HG03135 (cell line): ENCODE data around the gene ACTA2.

ENCODE experiments used
- ATAC-seq: cut with Tn5 transposase; IDR thresholded peaks from one replicate; pipeline ENCODE4 v1.9.1; 2021; ENCODE audit warnings: mild to moderate bottlenecking, moderate library complexity; ENCODE audit not compliant: unreplicated experiment

The ACTA2 gene

GRCh38 chr10:88981435-88981834, 28.9 kb upstream of the ACTA2 start:
- no peak for ATAC-seq

DNA sequence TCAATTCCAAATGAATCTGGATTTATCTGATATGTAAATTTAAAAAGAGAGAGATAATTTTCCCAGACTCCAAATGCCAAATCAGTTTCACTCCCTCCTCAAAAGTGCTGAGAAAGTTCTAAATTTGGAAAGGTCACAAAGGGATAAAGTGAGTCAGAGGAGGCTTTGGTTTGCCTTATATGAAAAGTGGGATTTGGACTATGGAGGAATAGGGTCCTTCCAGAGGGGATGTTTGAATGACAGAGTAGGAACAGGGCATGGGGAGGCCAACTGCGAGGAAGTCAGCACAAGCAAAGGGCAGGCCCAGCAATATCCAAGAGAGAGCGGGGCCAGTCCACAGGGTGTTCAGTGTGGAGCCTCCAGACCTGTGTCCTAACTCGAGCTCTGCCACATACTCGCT, 28.2 kb upstream of the ACTA2 start:
- no peak for ATAC-seq

DNA sequence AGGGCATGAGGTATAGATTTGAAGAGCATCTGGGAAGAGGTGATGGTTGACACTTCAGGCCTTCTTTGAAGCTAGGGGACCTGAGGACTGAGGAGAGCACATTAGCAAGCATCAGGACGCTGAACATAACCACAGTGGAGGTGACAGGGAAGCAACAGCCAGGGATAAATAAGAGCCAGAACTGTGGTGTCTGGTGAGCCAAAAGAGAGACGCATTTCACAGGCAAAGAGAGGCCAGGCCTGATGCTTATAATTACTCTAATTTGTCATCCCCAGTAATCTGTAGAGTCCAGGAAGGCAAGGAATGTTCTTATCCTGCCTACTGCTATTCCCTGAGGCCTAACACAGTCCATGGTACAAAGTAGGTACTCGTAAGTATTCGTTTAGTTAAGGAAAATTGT, 27.7 kb upstream of the ACTA2 start:
- no peak for ATAC-seq

GRCh38 chr10:88979603-88980002, 27.0 kb upstream of the ACTA2 start:
- no peak for ATAC-seq

DNA sequence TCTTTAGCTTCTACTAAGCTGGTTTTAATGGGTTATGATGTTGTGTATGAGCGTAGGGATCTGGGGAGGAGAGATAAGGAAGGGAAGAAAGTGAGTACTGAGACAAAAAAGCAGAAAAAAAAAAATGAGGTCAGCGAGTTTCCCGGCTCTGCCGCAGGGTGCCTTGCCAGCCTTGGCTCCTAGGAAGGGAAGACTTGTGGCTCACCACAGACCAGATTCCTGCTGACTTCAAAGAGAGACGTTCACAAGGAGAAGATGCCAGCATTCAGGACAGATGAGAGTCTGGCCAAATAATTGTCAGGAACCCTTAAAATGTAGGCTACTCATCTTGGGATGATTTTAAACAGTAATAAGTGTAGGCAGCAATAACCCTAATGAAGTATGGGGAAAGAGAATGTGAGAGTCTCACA, 26.6 kb upstream of the ACTA2 start:
- ATAC-seq: no peak

DNA sequence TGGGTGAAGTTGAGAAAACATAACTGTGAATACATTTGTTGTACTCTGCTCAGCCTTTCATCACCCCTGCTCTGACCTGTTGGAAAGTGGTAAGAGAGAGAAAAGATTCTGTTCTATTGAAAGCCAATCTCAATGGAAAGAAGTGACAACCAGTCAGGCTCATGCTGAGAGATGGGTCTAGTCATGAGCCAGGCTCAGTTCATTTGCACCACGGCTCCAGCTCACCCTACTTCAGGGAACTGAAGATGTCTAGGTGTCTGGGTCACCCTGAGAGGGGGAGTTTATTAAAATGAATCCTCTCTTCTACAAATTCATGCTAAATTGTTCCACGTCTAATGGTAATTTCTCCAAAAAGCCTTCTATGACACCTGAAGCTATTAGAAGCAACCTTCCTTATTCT, 25.9 kb upstream of the ACTA2 start:
- no peak for ATAC-seq

DNA sequence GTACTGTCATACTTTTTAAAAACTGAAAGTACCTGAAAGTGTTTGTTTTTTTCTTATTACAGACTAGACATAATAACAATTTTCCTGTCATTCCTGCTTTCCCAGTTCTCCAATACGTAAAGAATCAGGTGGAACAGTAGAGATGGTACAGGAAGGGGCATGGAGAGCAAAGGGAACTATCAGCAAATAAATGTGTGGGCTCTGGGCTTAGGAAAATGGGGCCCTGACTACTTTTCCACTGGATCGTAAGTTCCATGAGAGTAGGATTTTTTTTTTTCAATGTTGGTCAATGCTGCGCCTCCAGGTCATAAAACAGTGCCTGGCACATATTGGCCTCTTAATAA, 22.8 kb upstream of the ACTA2 start:
- no peak for ATAC-seq

DNA sequence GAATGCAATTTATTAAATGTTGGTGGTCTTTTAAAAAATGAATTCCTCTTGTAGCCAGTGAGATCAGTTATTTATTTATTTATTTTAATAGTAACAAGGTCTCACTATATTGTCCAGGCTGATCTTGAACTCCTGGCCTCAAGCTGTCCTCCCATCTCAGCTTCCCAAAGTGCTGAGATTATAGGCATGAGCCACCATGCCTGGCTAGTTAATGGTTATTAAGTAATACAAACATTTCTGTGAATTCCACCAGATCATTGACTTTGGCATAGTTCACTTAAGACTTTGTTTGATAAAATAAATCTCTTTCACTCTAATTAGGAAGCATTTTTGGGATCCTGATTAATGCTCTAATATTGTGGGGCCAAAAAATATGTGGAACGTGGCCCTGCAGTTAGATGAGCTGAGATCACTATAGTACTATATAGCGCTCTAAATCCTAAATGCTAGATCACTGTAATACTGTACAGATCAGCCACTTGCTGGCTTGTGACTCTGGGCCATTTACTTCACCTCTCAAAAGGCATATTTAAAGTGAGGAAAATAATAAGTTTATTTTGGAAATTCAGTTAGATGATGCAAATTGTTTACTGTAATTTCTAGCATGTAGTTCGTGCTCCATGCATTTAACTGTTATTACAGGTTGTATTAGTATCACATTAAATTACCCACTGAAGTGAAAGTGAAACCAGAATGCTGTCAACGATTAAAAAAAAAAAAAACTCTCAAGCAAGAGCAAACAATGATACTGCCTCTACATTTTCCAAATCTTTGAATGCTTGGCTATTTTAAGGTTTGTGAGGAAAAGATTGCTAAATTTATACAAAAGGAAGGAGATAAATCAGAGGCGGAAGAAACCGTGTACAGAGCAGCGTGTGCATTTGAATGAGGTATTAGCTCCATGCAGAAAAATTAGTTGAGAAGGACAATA, 22.1 kb upstream of the ACTA2 start:
- ATAC-seq: no peak

GRCh38 chr10:88974012-88974411, 21.4 kb upstream of the ACTA2 start:
- ATAC-seq: no peak

DNA sequence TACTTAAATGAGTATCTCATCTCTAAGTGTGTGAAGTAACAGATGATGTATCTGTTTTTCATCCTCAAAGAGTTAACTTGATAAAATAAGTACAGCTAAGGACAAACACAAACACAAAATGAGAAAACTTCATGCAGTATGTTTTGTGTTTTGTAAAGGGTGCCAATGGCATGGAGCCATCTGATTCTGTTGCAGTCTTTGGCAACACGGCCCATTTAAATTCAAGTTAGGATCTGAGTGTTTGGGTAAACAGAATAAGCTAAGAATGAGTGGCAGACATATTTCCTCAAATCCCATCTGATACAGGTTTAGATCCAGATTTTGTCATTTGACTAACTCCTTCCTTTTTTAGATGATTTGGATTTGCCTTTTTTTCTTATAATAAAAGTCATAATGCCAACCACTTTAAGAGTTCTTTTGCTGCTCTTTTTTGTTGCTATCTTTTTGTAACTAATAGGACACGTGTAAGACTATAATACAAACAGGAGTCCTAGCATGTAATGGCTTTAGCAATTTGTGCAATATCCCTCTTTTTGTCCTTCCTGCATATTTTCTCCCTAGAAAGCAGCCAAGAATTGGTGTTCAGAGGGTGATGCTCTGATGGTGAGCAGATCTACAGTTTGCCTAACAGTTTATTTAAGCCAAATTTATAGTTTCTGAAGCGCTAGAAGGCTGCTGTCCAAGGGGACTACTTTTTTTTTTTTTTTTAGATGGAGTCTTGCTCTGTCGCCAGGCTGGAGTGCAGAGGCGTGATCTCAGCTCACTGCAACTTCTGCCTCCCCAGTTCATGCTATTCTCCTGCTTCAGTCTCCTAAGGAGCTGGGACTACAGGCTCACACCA, 18.9 kb upstream of the ACTA2 start:
- ATAC-seq: no peak

GRCh38 chr10:88968391-88968790, 15.8 kb upstream of the ACTA2 start:
- ATAC-seq: no peak

GRCh38 chr10:88966797-88967196, 14.2 kb upstream of the ACTA2 start:
- ATAC-seq: no peak

GRCh38 chr10:88964869-88965415, 12.4 kb upstream of the ACTA2 start:
- no peak for ATAC-seq

GRCh38 chr10:88964360-88964759, 11.8 kb upstream of the ACTA2 start:
- ATAC-seq: no peak

DNA sequence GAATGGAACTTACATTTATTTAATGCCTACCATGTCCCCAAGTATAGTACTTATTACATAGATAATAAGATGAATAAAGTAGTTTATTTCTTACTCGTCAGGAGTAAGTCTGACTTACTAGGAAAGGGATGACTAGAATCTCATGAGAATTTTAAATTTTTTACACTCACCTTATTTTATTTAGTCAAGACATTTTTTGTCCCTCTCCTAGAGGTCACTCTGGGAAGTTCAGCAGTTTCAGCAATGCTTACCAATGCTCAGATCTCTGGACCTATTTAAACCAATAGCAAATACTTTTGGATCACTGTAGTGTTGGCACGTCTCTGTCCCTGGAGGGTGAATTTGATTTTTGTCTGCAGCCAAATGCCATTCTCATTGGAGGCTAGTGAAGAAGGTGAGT, 10.7 kb upstream of the ACTA2 start:
- ATAC-seq: no peak

GRCh38 chr10:88962336-88962735, 9.8 kb upstream of the ACTA2 start:
- ATAC-seq: no peak

DNA sequence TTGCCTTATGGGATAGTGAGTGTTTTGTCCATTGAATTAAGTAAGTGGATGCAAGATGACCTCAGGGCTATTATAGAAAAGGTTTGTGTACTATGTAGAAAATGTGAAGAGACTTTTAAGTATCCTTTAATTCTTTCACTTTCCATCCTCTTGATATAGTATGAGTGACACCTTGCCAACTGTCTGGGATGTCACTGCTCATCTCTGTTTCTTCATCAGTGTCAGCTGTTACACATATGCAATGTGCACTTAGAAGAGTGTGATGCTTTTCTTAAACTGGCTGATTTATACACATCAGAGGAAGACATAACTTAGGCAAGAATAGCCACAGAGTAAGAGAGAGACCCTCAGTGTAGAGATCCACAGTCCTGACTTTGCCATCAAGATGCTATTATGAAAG, 8.7 kb upstream of the ACTA2 start:
- ATAC-seq: no peak

DNA sequence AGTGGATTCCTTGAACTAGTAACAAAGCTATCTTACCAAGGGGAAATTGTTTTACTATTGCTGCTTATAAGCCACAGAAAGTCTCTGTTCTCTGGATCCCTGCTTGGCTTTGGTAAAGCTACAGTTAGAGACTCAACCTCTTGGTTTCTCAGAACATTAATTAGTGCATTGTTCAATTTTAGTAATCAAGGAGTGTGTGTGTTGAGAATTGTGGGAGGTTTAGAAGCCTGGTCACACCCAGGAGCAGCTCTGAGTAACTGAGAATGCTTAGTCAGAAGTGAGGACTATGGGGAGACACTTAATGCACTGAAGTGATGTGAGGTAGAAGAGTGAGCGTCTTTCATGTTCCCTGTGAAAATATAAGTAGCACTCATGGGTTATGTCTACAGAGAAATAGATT, 8.2 kb upstream of the ACTA2 start:
- ATAC-seq: no peak

DNA sequence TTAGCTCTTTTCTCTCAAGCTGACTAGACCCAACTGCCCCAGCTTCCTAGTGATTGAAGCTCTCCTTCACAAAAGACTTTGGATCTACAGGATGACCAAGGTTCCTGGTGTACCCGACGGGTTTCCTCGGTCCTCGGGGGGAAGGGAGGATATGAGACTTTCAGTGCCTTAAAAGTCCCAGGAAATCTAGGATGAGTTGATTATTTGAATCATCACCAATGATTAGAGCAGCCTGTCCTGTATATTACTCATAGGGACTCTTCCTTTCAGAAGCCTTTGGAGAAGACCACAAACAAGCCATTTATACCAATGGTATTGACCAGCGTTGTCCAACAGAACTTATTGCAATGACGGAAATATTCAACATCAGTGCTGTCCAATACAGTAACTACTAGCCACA, 6.1 kb upstream of the ACTA2 start:
- no peak for ATAC-seq

GRCh38 chr10:88957381-88957780, 4.8 kb upstream of the ACTA2 start:
- ATAC-seq: no peak

DNA sequence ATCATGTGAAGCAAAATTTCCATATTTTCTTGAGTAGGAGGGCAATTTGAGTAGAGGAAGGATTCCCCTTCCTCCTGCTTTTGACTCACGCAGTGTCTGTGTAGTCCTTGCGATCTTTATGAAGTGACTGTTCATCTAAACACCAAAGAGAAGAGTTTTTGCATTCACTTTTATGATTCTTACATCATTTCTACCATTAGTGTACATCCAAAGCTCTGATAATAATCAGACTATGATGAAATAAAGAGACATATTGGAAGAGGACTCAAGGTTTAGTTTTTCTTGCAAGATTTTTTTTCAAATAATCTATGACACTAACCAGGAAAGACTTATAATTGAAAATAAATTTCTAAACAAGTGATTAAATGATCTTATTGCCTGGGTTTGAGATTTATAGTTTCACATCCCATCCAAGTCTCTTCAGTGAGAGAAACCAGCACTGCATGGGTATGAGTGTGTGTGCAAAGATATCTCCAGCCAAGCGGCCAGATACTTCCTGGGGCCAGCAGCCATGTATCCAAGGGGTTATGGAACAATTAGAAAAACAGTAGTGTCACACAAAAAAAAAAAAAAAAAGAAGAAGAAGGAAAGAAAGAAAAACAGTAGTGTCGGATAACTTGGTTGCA, 2.0 kb upstream of the ACTA2 start:
- ATAC-seq: no peak
